ENCODE results near the gene YIPF2.

YIPF2 gene

GRCh38 chr19:10936661-10937084 lies 8.2 kb upstream of the YIPF2 start:
- no peak for DNase-seq (ENCODE audit: low read depth)

- no peak for DNase-seq (ENCODE audit: low read depth)
Measured at GRCh38 chr19:10935371-10936059, 7.1 kb upstream of the YIPF2 start.

- DNase-seq (ENCODE audit: low read depth) = no peak
Measured at GRCh38 chr19:10929402-10929794, 959 bp upstream of the YIPF2 start.

- no peak for DNase-seq (ENCODE audit: low read depth)
Measured at GRCh38 chr19:10927730-10928562, 493 bp downstream of the YIPF2 start.

- DNase-seq (ENCODE audit: low read depth) = no peak
Measured at GRCh38 chr19:10924597-10924996, 3.8 kb downstream of the YIPF2 start.

GRCh38 chr19:10923260-10924112 lies 5.0 kb downstream of the YIPF2 start:
- no peak for DNase-seq (ENCODE audit: low read depth)

- no peak for DNase-seq (ENCODE audit: low read depth)
Measured at GRCh38 chr19:10922638-10923014, 5.8 kb downstream of the YIPF2 start.

- DNase-seq (ENCODE audit: low read depth) = no peak
Measured at GRCh38 chr19:10921910-10922637, 6.4 kb downstream of the YIPF2 start.

- DNase-seq (ENCODE audit: low read depth) = no peak
Measured at GRCh38 chr19:10921199-10921909, 7.1 kb downstream of the YIPF2 start.

GRCh38 chr19:10920781-10921180 lies 7.7 kb downstream of the YIPF2 start:
- DNase-seq (ENCODE audit: low read depth) = no peak

- DNase-seq (ENCODE audit: low read depth) = no peak
Measured at GRCh38 chr19:10920288-10920655, 8.2 kb downstream of the YIPF2 start.

GRCh38 chr19:10919352-10920287 lies 8.8 kb downstream of the YIPF2 start:
- DNase-seq (ENCODE audit: low read depth) = no peak

GRCh38 chr19:10918359-10918758 lies 10.1 kb downstream of the YIPF2 start:
- DNase-seq (ENCODE audit: low read depth) = no peak

GRCh38 chr19:10916602-10917001 lies 11.8 kb downstream of the YIPF2 start:
- no peak for DNase-seq (ENCODE audit: low read depth)

- DNase-seq (ENCODE audit: low read depth) = no peak
Measured at GRCh38 chr19:10915130-10916091, 13.0 kb downstream of the YIPF2 start.

- DNase-seq (ENCODE audit: low read depth) = no peak
Measured at GRCh38 chr19:10913716-10914340, 14.6 kb downstream of the YIPF2 start.

- no peak for DNase-seq (ENCODE audit: low read depth)
Measured at GRCh38 chr19:10912619-10913018, 15.8 kb downstream of the YIPF2 start.

GRCh38 chr19:10911579-10912363 lies 16.7 kb downstream of the YIPF2 start:
- no peak for DNase-seq (ENCODE audit: low read depth)
